Thyroid gland (tissue), 4 donors: Measurements from ENCODE around the gene FIGNL2.

ENCODE experiments used
- CTCF ChIP-seq, 6 experiments: fragments of 200-600 bp in 3 of 6; fragments of 450-650 bp in 3 of 6; sonication (generic) in 3 of 6; IDR thresholded peaks; one replicate each; pipeline ENCODE4 v1.5.1; 2016 to 2019; ENCODE audit warnings: antibody characterized with exemption in 6 of 6, mild to moderate bottlenecking in 2 of 6, inconsistent platforms in 1 of 6, moderate library complexity in 1 of 6
- POLR2A ChIP-seq, 2 donors: fragments of 450-650 bp; IDR thresholded peaks; one replicate each; pipeline ENCODE4 v1.6.1; 2017; ENCODE audit warnings: antibody characterized with exemption in 2 of 2, mild to moderate bottlenecking in 2 of 2, moderate library complexity in 1 of 2

DNA sequence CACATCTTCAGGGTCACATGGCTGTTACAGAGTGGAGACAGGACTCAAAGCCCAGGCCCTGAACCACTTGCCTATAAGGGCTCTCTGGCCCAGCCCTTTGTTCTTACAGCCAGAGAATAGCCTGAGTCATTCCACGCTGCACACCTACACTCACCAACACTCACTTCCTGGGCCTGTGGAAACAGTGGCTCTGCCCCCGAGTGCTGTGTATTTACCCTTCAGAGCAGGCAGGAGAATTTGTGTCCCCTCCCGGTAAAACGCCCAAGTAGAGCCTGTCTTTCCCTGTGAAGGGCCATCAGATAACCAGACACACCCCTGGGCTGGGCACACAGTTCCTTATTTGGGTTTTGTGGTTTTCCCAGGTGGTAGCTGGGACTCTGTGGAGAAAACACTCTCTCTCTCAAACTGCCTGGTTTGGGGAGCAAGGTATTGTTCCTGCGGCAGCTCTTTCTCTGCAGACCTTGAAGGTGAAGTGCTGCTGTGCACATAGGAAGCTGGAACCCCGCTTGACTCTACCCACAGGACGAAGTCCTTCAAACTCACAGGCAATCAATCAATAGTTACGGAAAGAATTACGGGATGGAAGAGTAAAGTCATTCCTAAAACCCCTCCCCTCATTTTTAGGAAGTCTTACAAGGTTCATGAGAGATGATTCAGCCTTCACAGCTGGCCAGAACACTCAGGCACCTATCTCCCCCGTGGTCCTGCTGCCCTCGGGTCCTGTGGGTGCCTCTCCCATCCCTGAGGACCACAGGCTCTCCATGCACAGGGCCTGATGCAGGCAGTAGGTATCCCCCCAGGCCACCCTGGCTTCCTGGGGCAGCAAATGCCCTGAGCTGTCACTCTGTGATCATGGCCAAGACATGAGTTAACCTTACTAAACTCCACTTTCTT lies 20.3 kb downstream of the FIGNL2 start:
- TF ChIP-seq POLR2A (IDR thresholded peaks at IDR 0.05), result no peak
- no peak for TF ChIP-seq CTCF (IDR thresholded peaks at IDR 0.05)
